WI38 (cell line): ENCODE data around the gene PTTG1IP.

Experiments
- H3K4me3 ChIP-seq: 2 replicates; pipeline ENCODE4 v1.5.1; 2011; ENCODE audit warnings: low read depth, mild to moderate bottlenecking, control low read depth, low read length
- CTCF ChIP-seq: IDR thresholded peaks from 2 replicates; pipeline ENCODE4 v1.5.1; 2012; ENCODE audit warnings: low read depth, mild to moderate bottlenecking, control low read depth, low read length

The PTTG1IP gene

GRCh38 chr21:44907225-44907965 lies 33.9 kb upstream of the PTTG1IP start:
- TF ChIP-seq CTCF: no peak
- H3K4me3 ChIP-seq: no peak overlapping the region

GRCh38 chr21:44905728-44906090 lies 32.2 kb upstream of the PTTG1IP start:
- no peak overlapping the region for H3K4me3 ChIP-seq
- no peak for TF ChIP-seq CTCF

GRCh38 chr21:44905016-44905727 lies 31.7 kb upstream of the PTTG1IP start:
- TF ChIP-seq CTCF: no peak
- no peak overlapping the region for H3K4me3 ChIP-seq

- no peak for TF ChIP-seq CTCF
- H3K4me3 ChIP-seq: no peak overlapping the region
Measured at GRCh38 chr21:44904141-44904923, 30.8 kb upstream of the PTTG1IP start.

- H3K4me3 ChIP-seq: no peak overlapping the region
- no peak for TF ChIP-seq CTCF
Measured at GRCh38 chr21:44903689-44904088, 30.2 kb upstream of the PTTG1IP start.

- no peak overlapping the region for H3K4me3 ChIP-seq
- no peak for TF ChIP-seq CTCF
Measured at GRCh38 chr21:44903050-44903685, 29.7 kb upstream of the PTTG1IP start.
